T-helper 1 cell (primary cell): ENCODE data around the gene BBS12.
"Not testable (repeated sequence)": the region's sequence is repeated elsewhere in the genome, so short reads cannot be mapped to it uniquely, and the experiment has no call there.

ENCODE experiments used
- DNase-seq, 5 donors: peaks; one replicate each; pipeline ENCODE4 v3.0.0-alpha.2; 2012 to 2020

Gene BBS12

GRCh38 chr4:122765692-122766352 lies 33.3 kb downstream of the BBS12 start:
- no peak for DNase-seq

GRCh38 chr4:122766353-122766705 lies 33.8 kb downstream of the BBS12 start:
- no peak for DNase-seq

GRCh38 chr4:122766950-122767349 lies 34.4 kb downstream of the BBS12 start:
- no peak for DNase-seq

GRCh38 chr4:122771724-122772123 lies 39.2 kb downstream of the BBS12 start:
- DNase-seq: no peak

GRCh38 chr4:122772311-122772710 lies 39.8 kb downstream of the BBS12 start:
- DNase-seq: no peak

- DNase-seq: no peak
These were observed 40.5 kb downstream of the BBS12 start for GRCh38 chr4:122772986-122773385.

GRCh38 chr4:122775039-122775438 lies 42.5 kb downstream of the BBS12 start:
- DNase-seq: no peak

- no peak for DNase-seq
These were observed 43.7 kb downstream of the BBS12 start for GRCh38 chr4:122775987-122776836.

GRCh38 chr4:122776916-122777315 lies 44.4 kb downstream of the BBS12 start:
- DNase-seq: no peak

- no peak for DNase-seq
These were observed 45.6 kb downstream of the BBS12 start for GRCh38 chr4:122777846-122778673.

GRCh38 chr4:122781486-122781885 lies 49.0 kb downstream of the BBS12 start:
- no peak for DNase-seq

GRCh38 chr4:122783301-122784215 lies 51.1 kb downstream of the BBS12 start:
- no peak for DNase-seq

GRCh38 chr4:122784261-122784660 lies 51.8 kb downstream of the BBS12 start:
- DNase-seq: no peak

- DNase-seq: no peak
These were observed 52.6 kb downstream of the BBS12 start for GRCh38 chr4:122785099-122785498.

- peak in 1 of 5 donors; percentile 24 for DNase-seq
These were observed 53.8 kb downstream of the BBS12 start for GRCh38 chr4:122786296-122786695.

GRCh38 chr4:122786920-122787319 lies 54.4 kb downstream of the BBS12 start:
- not testable (repeated sequence) for DNase-seq

- no peak for DNase-seq
These were observed 55.4 kb downstream of the BBS12 start for GRCh38 chr4:122787940-122788339.

- no peak for DNase-seq
These were observed 56.4 kb downstream of the BBS12 start for GRCh38 chr4:122788935-122789334.

GRCh38 chr4:122793811-122794210 lies 61.3 kb downstream of the BBS12 start:
- DNase-seq: no peak
